HG03064 (cell line): ENCODE results near the gene NLRP5.

ENCODE experiments used
- ATAC-seq: cut with Tn5 transposase; IDR thresholded peaks from one replicate; pipeline ENCODE4 v1.9.1; 2021; ENCODE audit warnings: low read depth; ENCODE audit not compliant: unreplicated experiment

Gene NLRP5

DNA sequence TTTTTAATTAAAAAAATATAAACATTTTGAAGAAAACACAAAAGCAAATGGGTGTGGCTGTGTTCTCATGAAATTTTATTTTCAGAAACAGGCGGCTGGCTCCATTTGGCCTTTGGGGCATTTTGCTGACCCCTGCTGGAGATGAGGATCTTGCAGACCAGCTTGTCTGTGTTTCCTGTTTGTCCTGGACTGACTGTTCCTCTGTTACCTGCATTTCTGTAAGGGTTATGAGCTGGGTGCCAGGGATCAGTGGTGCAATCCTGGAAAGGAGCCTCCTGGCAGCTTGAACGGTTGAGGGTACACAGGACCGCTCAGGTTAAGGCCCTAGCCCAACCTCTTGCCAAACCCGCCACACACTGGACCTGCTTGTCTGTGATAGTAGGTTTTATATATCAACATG is 84.6 kb downstream of the NLRP5 start:
- ATAC-seq, result no peak

DNA sequence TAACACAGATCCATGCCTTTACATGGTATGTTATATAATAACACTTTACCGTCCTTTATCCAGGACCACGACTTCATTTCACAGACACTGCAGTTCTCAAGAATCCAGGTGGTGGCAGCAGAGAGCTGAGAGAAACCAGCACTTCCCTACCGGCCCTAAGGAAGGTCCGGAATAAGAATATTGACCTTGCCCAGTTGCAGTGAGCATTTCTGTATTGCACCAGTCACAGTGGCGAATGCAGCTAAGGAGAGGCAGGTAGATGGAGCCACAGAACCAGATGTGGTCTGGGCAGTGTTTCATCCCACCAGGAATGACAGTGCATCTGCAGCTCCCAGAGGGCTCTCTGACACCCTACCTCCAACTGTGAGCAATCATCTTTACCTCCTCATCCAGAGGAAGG is 89.9 kb downstream of the NLRP5 start:
- ATAC-seq, result no peak

DNA sequence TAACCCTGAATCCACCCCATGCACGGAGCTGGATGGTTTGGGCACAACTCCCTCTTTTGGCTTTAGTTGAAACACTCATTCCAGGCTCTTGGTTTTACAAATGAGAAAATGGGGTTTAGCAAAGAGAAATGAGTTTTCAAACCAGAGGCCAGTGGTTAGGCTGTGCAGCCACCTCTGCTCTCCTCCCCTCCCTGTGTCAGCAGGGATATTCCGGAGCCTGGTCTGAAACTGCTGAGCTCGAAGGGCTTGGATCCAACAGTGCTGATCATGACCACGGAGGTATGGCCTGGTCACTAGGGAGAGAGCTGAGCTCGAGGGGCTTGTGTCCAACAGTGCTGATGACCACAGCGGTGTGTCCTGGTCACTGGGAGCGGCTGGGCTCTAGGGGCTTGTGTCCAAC is 93.0 kb downstream of the NLRP5 start:
- no peak for ATAC-seq

DNA sequence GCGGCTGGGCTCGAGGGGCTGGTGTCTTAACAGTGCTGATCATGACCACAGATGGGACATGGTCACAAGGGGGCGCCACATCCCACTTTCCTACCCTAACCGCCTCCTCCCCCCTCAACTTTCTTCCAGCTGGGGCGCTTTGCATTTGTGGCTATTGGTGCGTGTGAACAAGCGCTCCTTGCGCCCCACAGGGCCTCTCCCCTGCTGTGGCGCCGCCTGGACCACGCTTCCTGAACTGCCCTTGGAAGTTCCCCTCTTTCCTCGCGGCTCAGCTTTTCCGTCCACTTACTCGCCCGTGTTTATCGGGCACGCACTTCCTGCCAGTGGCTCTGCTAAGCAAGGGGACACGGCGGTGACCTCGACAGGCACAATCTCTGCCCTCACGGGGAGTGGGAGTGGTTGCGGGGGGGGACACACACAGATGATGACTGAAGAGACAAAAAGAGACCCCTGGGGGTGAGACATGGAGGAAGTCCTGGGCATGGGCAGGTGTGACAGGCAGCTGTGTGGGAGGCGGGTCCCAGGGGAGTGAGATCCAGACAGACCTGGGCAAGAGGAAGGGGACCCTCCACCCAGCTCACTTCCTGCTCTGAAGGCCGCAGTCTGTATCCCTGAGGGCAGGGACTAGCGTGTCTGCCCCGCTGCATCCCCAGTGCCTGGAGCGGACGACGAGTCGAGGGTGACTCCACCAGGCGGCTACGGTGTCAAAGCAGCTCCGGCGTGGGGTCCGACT is 94.3 kb downstream of the NLRP5 start:
- peak; percentile 86 for ATAC-seq

DNA sequence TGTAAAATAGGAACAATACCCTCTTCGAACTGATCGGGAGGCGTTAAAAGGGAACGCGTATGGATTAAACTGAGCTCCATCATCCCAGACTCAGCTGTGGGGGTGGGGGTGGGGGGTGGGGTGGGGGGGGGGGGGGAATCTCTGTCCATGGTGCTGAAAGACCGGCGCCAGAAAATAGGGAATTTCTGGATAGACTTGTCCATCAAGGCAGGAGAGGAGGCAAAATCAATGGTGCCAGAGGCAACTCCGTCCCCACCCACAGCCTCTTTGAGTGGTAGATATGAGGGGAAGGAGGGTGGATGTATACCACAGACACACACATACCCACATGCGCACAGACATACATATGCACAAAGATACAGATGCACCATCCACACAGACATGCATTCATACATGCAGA is 97.1 kb downstream of the NLRP5 start:
- ATAC-seq, result no peak

DNA sequence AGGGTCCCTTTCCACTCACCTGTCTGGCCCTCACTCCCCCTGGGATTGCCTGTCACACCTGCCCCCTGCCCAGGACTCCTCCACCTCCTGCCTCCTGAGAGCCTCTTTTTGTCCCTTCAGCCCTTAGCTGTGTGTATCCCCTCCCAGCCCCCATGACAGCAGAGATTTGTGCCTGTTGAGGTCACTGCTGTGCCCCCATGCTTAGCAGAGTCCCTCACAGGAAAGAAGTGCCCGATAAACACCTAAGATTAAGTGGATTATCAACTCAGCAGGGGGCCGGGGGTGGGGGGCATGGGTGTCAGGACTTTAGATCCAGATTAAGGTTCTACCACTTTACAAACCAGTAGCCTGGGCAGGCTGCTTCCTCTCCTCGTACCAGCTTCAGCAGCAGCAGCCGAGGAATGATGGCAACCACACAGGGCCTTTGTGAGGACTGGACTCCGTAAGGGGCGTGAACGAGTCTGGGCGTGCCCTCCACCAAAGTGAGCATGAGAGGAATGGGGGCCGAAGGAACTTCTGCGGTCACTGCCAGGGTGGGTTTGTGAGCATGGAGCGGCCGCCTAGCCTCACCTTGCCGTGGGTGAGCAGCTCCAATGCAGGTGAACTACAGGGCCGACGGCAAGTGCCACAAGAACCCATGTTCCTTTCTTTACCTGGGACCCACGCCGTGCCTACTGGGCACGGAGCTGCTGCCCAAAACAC is 98.4 kb downstream of the NLRP5 start:
- no peak for ATAC-seq

DNA sequence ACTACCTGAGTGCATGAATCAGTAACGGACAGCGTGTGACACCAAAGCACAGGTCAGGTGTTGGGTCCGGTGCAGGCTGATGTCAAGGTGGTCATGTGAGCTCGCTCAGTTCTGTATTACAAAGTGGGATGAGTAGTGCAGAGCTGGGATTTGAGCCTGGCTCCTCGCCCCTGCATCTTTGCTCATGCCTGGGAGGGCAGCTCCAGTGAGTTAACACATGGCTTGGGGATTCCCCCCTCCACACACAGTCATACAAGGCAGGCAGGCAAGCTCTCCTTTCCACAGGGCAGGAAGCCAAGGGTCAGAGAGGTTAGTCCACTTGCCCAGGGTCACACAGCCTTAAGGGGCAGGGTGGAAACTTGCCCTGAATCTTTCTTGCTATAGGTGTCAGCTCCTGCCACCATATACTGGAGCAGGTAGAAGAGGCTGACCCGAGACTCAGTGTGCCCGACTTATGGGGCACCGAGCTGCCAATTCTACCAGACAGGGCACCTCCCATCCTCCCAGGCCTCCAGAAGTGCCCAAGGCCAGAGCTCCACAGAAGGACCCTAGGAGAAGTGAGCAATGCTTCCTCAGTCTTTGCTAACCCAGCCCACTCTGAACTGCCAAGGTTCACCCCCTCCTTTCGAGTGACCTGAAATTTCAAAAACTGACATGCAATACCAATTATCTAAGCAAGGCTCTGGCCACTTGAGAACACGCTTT is 99.1 kb downstream of the NLRP5 start:
- no peak for ATAC-seq

DNA sequence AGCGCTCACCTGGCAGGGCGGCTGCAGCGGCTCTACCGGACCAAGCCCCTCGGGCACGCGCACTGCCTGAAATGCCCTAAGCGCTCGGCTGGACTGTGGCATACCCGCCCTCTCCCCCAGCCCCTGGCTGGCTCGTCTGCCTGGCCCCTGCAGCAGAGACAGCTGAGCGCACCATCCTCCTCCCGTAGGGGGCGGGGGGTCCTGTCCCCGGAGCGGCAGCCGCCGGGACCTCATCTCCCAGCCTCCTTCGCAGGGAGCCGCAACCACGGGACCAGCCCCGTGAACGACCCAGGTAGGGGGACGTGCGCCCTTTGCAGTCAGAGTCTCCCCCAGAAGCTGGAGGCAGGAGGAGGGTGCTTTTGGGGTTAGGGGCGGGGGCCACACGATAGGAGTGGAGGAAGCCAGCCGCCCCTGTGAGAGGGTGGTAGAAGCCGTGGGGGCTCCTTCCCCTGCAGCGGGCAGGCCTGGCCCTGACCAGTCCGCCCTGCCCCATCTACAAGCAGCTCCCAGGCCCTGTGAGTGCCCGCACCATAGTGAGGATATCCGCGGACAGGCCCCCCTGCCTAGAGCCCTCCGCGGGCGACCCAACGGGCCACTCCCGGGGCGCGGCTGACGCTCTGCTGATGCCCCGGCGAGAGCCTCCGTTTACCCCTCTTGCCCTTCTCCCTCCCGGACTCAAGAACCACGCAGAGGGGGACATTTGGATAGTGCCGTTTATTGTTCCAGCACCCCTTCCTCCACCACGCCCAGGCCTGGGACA is 100.3 kb downstream of the NLRP5 start:
- no peak for ATAC-seq

DNA sequence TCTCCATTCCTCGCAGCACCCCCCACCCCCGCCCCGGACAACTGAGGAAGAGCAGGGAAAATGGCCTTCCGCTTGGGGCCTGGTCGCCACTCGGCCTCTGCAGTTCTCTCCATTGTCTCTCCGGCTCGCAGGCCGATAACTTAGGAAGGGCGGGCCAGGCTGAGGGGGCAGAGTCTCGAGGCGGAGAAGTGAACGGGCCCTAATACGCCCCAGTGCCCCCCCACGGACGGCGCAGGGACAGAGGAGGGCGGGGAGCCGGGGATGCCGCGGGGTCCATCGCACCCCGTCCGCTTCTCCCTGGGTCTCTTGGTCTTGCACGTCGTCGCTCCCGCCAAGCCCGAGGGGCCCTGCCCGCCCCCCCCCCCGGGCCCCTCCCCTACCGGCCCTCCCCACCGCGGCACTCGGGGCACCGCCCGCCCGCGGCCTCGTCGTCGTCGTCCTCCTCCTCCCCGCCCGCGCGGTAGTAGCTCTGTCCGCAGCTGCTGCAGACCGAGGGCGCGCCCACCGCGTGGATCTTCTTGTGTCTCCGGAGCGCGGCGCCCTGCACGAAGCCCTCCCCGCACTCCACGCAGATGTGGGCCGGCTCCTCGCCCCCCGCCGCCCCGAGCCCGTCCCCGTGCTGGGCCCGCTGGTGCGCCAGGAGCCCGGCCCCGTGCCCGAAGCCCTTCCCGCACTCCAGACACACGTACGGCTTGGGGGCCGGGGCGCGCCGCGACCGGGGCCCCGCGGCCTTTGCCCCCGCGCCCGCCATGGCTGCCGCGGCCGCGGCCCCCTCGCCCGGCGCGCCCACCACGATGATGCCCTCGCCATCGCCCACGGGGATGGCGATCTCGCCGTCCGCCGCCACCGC is 101.3 kb downstream of the NLRP5 start:
- no peak for ATAC-seq

DNA sequence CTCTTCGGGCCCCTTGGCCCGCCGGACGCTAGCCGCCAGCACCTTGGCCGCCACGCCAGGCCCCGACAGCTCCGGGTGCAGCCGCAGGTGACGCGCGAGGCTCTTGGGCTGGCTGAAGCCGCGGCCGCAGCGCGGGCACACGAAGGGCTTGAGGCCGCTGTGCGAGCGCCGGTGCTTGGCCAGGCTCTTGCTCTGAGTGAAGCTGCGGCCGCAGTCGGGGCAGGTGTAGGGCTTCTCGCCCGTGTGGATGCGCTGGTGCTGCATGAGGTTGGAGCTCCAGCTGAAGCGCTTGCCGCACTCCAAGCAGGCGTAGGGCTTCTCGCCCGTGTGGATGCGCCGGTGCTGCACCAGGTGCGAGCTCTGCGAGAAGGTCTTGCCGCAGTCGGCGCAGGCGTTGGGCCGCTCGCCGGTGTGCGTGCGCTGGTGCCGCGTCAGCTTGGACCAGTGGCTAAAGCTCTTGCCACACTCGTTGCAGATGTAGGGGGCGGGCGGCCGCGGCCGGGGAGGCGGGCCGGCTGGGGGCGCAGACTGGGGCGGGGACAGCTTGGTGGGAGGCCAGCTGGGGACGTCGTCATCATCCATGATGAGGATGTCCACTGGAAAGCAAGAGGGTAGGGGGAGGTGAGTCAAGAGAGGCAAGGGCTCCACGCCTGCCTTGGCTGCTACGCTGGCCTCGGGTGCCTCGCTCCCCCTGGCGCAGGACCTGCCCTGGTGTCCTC is 102.1 kb downstream of the NLRP5 start:
- no peak for ATAC-seq

DNA sequence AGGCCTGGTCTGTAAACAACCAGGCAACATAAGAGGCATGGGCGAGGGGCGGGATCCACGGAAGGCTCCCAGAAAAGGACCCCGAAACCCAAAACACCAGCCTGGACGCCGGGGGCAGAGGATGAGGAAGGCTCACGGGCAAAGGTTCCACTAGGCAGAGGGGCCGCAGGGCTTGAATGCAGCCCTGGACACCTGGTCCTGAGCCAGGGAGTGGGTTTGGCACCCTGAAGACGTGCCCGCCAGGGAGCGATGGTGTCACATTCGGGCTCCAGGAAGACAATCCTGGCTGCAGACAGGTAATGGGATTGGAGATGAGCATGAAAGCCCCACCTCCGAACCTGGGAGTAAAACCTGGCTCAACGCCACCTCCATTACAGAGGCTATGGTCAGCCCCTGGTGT is 102.8 kb downstream of the NLRP5 start:
- ATAC-seq, result no peak

DNA sequence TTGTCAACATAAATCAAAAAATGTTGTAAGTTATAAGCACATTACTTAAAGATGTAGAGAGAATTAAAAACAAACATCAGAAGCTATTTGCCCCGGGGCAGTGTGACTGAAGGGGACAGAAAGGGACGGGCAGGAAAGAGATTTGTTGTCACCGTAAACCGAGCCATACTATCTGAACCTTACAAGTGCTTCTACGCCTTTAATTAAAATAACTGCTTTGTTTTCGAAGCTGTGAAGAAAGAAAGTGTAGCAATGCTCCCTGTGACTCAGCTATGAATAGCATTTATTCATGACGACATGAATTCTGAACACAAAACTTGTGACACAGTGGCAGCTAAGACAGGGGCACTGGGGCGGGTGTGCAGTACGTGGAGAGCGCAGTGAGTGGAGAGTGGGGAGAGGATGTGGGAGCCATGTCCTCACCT is 104.5 kb downstream of the NLRP5 start:
- ATAC-seq, result no peak

DNA sequence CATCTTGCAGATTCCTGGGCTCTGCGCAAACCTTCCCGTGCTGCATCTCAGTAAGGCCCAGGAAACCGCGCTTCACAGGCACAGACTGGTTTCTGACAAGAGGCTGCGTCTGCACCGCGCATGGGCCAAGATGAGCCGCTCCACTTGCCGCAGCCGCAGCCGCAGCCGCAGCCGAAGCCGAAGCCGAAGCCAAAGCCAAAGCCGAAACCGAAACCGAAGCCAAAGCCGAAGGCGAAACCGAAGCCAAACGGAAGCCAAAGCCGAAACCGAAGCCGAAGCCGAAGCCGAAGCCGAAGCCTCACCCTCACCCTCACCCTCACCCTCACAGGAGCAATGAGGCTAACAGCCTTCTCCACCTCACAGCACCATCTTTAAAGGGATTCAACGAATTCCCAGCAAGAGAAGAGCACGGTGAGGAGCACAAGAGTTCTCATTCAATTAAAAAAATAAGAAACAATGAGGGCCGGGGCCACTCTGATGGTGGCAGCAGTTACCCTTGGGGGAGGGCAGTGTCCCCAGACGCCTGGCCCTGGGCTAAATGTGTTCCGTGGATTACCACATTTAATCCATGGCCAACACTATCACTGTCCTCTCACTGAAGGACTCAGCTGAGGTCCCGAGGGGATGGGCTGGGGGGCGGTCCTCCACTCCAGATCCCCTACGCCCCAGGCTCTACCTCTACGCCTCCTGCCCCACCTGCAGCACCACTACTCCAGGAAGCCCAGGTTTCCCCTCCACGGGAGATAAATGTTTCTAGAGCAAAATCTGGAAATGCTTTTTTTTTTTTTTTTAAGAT is 105.4 kb downstream of the NLRP5 start:
- no peak for ATAC-seq

DNA sequence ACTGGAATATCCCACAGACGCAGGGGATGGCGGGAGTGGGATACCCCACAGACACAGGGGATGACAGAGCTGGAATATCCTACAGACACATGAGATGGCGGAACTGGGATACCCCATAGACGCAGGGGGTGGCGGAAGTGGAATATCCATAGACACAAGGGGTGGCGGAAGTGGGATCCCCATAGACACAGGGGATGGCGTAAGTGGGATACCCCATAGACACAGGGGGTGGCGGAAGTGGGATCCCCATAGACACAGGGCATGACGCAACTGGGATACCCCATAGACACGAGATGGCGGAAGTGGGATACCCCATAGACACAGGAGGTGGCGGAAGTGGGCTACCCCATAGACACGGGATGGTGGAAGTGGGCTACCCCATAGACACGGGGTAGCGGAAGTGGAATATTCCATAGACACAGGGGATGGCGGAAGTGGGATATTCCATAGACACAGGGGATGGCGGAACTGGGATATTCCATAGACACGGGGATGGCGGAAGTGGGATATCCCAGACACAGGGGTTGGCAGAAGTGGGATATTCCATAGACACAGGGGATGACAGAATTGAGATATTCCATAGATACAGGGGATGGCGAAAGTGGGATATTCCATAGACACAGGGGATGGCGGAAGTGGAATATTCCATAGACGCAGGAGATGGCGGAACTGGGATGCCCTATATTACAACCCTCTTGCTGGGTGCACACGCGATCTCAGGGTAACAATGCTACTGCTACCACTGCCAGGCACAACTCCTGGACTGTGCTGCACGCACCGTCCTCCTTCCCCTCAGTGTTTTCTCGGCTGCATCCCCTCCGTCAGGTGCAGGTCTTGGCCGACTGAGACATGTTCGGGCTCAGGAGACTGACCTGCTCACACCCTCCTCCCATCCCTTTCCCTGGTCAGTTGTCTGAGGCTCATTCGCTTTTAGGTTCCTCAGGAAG is 106.4 kb downstream of the NLRP5 start:
- no peak for ATAC-seq

DNA sequence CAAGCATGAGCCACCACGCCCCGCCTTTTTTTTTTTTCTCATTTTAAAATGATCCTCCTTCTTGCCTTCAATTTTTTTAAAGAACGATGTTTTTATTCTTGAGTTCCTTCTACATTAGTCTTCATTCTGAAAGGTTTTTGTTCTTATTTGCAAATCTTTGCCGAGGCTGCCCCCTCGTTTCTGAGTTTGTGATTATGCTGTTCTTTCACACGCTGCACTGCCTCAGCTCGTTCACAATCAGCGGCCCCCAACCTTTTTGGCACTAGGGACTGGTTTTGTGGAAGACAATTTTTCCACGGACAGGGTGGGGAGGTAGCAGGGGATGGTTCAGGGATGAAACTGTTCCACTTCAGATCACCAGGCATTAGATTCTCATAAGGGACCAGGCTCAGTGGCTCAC is 107.9 kb downstream of the NLRP5 start:
- ATAC-seq, result no peak

DNA sequence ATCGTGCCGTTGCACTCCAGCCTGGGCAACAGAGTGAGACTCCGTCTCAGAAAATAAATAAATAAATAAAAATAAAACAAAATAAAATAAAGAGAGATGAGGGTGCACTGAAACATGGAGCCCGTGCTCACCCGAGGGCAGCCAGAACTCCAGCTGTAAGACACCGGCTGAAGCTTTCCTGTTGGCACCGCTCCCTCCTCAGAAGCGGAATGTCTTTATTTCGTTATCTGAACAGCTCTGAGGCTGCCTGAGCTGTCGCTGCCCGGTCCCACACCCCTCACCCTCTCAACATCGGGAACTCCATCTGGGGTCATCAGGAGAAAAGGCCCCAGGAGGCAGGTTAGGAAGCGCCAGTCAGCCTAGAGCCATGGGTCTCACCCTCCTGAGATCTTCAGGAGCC is 110.1 kb downstream of the NLRP5 start:
- no peak for ATAC-seq

DNA sequence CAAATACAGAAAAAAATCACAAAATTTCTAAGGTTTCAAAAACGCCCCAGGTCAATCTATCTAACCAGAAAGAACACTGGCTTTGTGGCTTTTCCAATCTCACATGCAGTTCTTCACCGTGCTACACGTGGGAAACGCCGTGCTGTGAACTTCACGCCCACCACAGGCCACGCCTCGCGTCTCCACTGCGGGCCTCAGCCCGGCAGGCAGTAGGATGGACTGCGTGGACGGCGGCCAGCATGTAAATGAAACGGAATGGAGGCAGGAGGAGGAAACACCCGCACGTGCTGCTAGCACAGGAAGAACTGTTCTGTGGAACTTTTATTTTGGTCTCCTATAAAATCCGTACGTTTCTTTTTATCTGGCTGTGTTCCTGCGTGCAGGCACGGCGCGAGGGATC is 110.7 kb downstream of the NLRP5 start:
- ATAC-seq, result no peak

DNA sequence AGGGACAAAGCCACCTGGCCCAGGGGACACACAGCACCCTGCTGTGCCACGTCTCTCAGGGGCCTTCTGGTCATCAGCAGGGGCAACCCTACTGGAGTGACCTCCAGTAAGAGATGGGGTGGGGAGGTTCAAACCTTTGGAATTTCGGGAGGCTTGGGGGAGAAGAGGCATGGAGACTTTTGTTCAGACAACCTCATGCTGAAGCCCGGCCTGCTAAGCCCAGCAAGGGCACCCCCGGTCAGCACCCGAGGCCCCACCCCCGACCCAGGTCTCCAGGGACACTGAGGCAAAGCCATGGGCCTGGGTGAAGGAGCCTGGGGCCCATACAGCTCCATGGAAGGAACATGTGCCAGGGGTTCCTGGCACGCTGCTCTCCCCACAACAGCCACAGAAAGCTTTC is 111.2 kb downstream of the NLRP5 start:
- ATAC-seq, result no peak
